ENCODE results near the gene PLCB1. TPM values are rescaled to one million over a fixed set of nuclear protein-coding genes. Genes with fewer than 3 reads are reported as not detected.

The PLCB1 gene
- total RNA-seq, 4 donors from 2014 or later, result 72.9 to 115 (median 76.3) TPM

GRCh38 chr20:8766868-8767390 lies 634.9 kb downstream of the PLCB1 start:
- Histone ChIP-seq H3K27ac (replicated peaks in 1 of 4) (no peak overlapping the region), H3K9me3 (no peaks in the 10 kb centered on the region), H3K36me3 (peaks cover 5 to 59% (median 20%) of the 10 kb centered on the region in 4 donors), H3K27me3 (no peaks in the 10 kb centered on the region), H3K4me1 (no peaks in the 10 kb centered on the region), H3K4me3 (no peak overlapping the region)
- intact Hi-C loops (cut with DNase I), result no loop called here
- no peak for TF ChIP-seq CTCF (IDR thresholded peaks at IDR 0.05)
- no peak for TF ChIP-seq EP300 (IDR thresholded peaks at IDR 0.05)
- TF ChIP-seq POLR2AphosphoS5 (IDR thresholded peaks at IDR 0.05), result no peak
- TF ChIP-seq POLR2A (IDR thresholded peaks at IDR 0.05; ENCODE audit: low read depth), result no peak
- no peak for DNase-seq (ENCODE audit: extremely low spot score)
- WGBS, result 90% methylated on average over 5 of the region's 5 CpGs

- no peak for DNase-seq (ENCODE audit: extremely low spot score)
- 90% methylated on average over 5 of the region's 5 CpGs for WGBS
- H3K27ac ChIP-seq (replicated peaks in 1 of 4), result no peak overlapping the region
- no peaks in the 10 kb centered on the region for H3K4me1 ChIP-seq
- no peak for TF ChIP-seq POLR2AphosphoS5 (IDR thresholded peaks at IDR 0.05)
- no peak for TF ChIP-seq EP300 (IDR thresholded peaks at IDR 0.05)
- TF ChIP-seq CTCF (IDR thresholded peaks at IDR 0.05), result no peak
- no peak for TF ChIP-seq POLR2A (IDR thresholded peaks at IDR 0.05; ENCODE audit: low read depth)
- peaks cover 0 to 56% (median 6%) of the 10 kb centered on the region in 4 donors for H3K36me3 ChIP-seq
- no peaks in the 10 kb centered on the region for H3K9me3 ChIP-seq
- no peaks in the 10 kb centered on the region for H3K27me3 ChIP-seq
- H3K4me3 ChIP-seq, result no peak overlapping the region
- intact Hi-C loops (cut with DNase I), result no loop called here
These were observed 642.3 kb downstream of the PLCB1 start for GRCh38 chr20:8774412-8774811.

- no peak for DNase-seq (ENCODE audit: extremely low spot score)
- no peaks in the 10 kb centered on the region for H3K9me3 ChIP-seq
- TF ChIP-seq EP300 (IDR thresholded peaks at IDR 0.05), result no peak
- TF ChIP-seq CTCF (IDR thresholded peaks at IDR 0.05), result no peak
- no peak for TF ChIP-seq POLR2AphosphoS5 (IDR thresholded peaks at IDR 0.05)
- TF ChIP-seq POLR2A (IDR thresholded peaks at IDR 0.05; ENCODE audit: low read depth), result no peak
- intact Hi-C loops (cut with DNase I), result no loop called here
- 90% methylated on average over 4 of the region's 4 CpGs for WGBS
- no peaks in the 10 kb centered on the region for H3K27me3 ChIP-seq
- H3K4me3 ChIP-seq, result no peak overlapping the region
- H3K36me3 ChIP-seq, result peaks cover 0 to 53% (median 8%) of the 10 kb centered on the region in 4 donors
- peaks cover 0 to 8% (median 2%) of the 10 kb centered on the region in 4 donors for H3K4me1 ChIP-seq
- H3K27ac ChIP-seq (replicated peaks in 1 of 4), result no peak overlapping the region
These were observed 645.8 kb downstream of the PLCB1 start for GRCh38 chr20:8777911-8778310.

GRCh38 chr20:8778387-8778786 lies 646.3 kb downstream of the PLCB1 start:
- H3K4me3 ChIP-seq, result no peak overlapping the region
- H3K36me3 ChIP-seq, result peaks cover 0 to 50% (median 8%) of the 10 kb centered on the region in 4 donors
- peaks cover 0 to 10% (median 2%) of the 10 kb centered on the region in 4 donors for H3K4me1 ChIP-seq
- TF ChIP-seq EP300 (IDR thresholded peaks at IDR 0.05), result no peak
- TF ChIP-seq POLR2A (IDR thresholded peaks at IDR 0.05; ENCODE audit: low read depth), result no peak
- TF ChIP-seq POLR2AphosphoS5 (IDR thresholded peaks at IDR 0.05), result no peak
- TF ChIP-seq CTCF (IDR thresholded peaks at IDR 0.05), result no peak
- no peak overlapping the region for H3K27ac ChIP-seq (replicated peaks in 1 of 4)
- H3K27me3 ChIP-seq, result no peaks in the 10 kb centered on the region
- no peaks in the 10 kb centered on the region for H3K9me3 ChIP-seq
- intact Hi-C loops (cut with DNase I), result no loop called here
- no peak for DNase-seq (ENCODE audit: extremely low spot score)

DNA sequence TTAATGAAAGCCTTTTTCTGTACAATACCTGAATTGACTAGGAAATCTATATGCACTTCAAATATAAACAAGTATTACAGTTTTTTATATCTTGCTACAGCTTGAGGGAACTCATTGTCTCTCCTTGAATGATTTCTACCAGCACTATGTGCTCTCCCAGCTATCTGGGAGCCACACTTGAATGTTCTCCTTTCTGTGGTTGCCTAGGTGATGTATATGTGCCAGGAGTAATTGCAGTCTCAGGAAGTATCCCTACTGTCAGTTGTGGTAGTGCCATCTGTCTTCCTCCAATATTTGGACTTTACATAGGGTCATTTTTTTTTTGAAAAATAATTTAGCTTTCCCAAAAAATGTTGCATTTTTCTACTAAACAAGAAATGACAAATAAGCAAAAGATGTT lies 648.8 kb downstream of the PLCB1 start:
- Histone ChIP-seq H3K36me3 (peaks cover 0 to 29% (median 5%) of the 10 kb centered on the region in 4 donors), H3K27me3 (no peaks in the 10 kb centered on the region), H3K9me3 (no peaks in the 10 kb centered on the region), H3K4me3 (no peak overlapping the region), H3K27ac (replicated peaks in 1 of 4) (no peak overlapping the region), H3K4me1 (peaks cover 0 to 10% (median 2%) of the 10 kb centered on the region in 4 donors)
- intact Hi-C loops (cut with DNase I), result no loop called here
- TF ChIP-seq POLR2AphosphoS5 (IDR thresholded peaks at IDR 0.05) (no peak), POLR2A (IDR thresholded peaks at IDR 0.05; ENCODE audit: low read depth) (no peak), CTCF (IDR thresholded peaks at IDR 0.05) (no peak), EP300 (IDR thresholded peaks at IDR 0.05) (no peak)
- no peak for DNase-seq (ENCODE audit: extremely low spot score)

All from esophagus muscularis mucosa (tissue), 4 donors.